AG08396 (cell line): ENCODE results near the gene GCKR.

Experiments used
- DNase-seq: peaks from one replicate; pipeline ENCODE4 v3.0.0; 2012; ENCODE audit warnings: low spot score, mixed read lengths

Gene GCKR

GRCh38 chr2:27572439-27572838 is 75.8 kb downstream of the GCKR start:
- DNase-seq = no peak

- no peak for DNase-seq
Observed at GRCh38 chr2:27572998-27573429, 76.4 kb downstream of the GCKR start.
